CD4-positive, alpha-beta T cell treated with Interleukin-17A for 4 hours (primary cell): Measurements from ENCODE around the gene HMGCS1.
"Not testable (repeated sequence)": the region's sequence is repeated elsewhere in the genome, so short reads cannot be mapped to it uniquely, and the experiment has no call there.

Experiments used
- DNase-seq: peaks from one replicate; pipeline ENCODE4 v3.0.0-alpha.2; 2020; ENCODE audit warnings: mixed read lengths

Gene HMGCS1

GRCh38 chr5:43270645-43271044 is 42.6 kb downstream of the HMGCS1 start:
- no peak for DNase-seq

GRCh38 chr5:43268188-43268820 is 44.9 kb downstream of the HMGCS1 start:
- DNase-seq, result no peak

GRCh38 chr5:43262269-43262668 is 50.9 kb downstream of the HMGCS1 start:
- not testable (repeated sequence) for DNase-seq

- no peak for DNase-seq
These were observed 55.1 kb downstream of the HMGCS1 start for GRCh38 chr5:43258116-43258515.

- DNase-seq, result no peak
These were observed 56.8 kb downstream of the HMGCS1 start for GRCh38 chr5:43256261-43256966.

GRCh38 chr5:43255704-43256103 is 57.5 kb downstream of the HMGCS1 start:
- DNase-seq, result no peak

GRCh38 chr5:43251754-43252153 is 61.5 kb downstream of the HMGCS1 start:
- DNase-seq, result no peak

- no peak for DNase-seq
These were observed 67.4 kb downstream of the HMGCS1 start for GRCh38 chr5:43245724-43246385.

- no peak for DNase-seq
These were observed 68.2 kb downstream of the HMGCS1 start for GRCh38 chr5:43244823-43245565.

- DNase-seq, result no peak
These were observed 69.9 kb downstream of the HMGCS1 start for GRCh38 chr5:43243270-43243669.

- DNase-seq, result no peak
These were observed 71.0 kb downstream of the HMGCS1 start for GRCh38 chr5:43242196-43242595.
